AG08396 (cell line): ENCODE data around the gene ACKR2.

Source experiments
- DNase-seq: peaks from one replicate; pipeline ENCODE4 v3.0.0; 2012; ENCODE audit warnings: low spot score, mixed read lengths

Gene ACKR2

DNA sequence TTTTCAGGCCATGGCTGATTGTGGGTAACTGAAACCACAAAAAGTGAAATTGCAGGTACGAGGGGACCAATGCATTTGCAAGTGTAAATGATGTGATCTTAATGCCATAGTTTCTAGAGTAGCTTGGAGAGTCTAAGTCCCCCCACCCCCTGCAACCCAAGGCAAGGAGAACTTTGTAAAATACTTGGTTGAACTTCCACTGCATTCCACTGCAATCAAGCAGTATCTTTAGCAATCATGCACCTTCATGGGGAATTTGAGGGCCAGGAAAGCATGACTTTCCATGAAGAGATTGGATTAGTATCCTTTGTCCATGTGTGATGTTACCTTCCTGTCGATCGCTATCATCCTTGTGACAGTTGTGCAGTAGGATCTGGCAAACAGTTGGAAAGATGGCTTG is 77.8 kb downstream of the ACKR2 start:
- no peak for DNase-seq

DNA sequence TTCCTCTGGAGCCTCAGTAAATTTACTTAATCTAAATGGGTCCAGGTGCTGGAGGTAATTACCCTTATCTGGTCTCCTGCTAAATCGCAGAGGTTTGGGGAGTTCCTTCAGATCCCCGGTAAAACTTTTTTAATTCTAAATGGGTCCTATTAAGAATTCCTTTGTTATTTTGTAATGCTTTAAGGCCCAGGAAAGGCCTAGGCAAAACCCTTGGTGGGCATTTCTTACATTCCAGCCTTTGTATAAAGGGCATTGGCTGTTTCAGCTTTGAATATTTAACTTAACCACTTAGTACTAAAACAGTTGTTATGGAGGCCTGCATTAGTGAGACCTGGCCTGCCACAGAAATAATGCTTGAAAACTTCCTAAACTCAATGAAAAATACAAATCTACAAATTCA is 81.8 kb downstream of the ACKR2 start:
- DNase-seq = no peak

DNA sequence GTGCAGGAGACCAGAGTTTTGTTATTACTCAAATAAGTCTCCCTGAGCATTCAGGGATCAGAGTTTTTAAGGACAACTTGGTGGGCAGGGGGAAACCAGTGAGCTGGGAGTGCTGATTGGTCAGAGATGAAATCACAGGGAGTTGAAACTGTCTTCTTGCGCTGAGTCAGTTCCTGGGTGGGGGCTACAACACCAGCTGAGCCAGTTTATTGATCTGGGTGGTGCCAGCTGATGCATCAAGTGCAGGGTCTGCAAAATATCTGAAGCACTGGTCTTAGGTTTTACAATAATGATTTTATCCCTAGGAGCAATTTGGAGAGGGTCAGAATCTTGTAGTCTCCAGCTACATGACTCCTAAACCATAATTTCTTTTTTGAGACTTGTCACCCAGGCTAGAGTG is 82.9 kb downstream of the ACKR2 start:
- DNase-seq = no peak

GRCh38 chr3:42892807-42893206 is 83.6 kb downstream of the ACKR2 start:
- no peak for DNase-seq

GRCh38 chr3:42894698-42895579 is 85.7 kb downstream of the ACKR2 start:
- DNase-seq = no peak

GRCh38 chr3:42895580-42895868 is 86.3 kb downstream of the ACKR2 start:
- no peak for DNase-seq

DNA sequence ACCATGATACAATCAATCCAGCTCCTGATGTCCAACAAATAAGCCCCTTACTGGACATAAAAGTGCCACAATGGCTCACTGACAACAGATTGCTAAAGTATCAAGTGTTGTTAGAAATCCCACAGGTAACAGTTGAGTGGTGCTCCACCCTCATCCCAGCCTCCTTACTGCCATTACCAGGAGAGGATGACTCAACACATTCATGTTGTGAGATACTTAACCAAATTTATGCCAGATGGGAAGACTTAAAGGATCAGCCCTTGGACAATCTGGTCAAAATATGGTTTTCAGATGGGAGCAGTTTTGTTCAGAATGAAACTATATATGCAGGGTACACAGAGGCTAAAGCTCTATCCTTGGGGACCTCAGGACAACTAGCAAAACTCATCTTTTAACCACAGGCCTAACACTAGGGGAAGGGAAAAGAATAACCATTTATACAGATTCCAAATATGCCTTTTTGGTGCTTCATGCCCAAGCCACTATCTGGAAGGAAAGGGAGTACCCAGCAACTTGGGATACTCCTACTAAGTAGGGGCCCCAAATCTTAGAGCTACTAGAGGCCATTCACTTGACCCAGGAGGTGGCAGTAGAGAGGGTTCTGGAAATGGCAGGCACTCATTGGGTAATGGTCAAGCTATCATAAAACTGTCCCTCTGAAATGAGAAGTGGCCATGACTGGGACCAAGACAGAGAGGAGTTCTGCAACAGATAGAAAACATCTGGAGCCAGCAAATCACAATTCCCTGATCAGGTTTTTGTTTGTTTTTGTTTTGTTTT is 89.8 kb downstream of the ACKR2 start:
- DNase-seq = no peak

GRCh38 chr3:42900226-42901072 is 91.2 kb downstream of the ACKR2 start:
- DNase-seq = no peak

- no peak for DNase-seq
Measured at GRCh38 chr3:42901073-42901415, 91.8 kb downstream of the ACKR2 start.

GRCh38 chr3:42902257-42902656 is 93.0 kb downstream of the ACKR2 start:
- DNase-seq = no peak

DNA sequence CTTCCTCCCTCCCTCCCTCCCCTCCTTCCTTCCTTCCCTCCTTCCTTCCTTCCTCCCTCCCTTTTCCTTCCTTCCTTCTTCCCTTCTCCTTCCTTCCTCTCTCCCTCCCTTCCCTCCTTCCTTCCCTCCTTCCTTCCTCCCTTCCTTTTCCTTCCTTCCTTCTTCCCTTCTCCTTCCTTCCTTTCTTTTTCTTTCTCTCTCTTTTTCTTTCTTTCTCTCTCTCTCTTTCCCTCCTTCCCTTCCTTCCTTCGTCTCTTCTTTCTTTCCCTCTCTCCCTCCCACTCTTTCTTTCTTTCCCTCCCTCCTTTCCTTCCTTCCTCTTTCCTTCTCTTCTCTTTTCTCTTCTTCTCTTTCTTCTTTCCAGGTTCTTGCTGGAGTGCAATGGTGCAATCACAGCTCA is 94.8 kb downstream of the ACKR2 start:
- no peak for DNase-seq

DNA sequence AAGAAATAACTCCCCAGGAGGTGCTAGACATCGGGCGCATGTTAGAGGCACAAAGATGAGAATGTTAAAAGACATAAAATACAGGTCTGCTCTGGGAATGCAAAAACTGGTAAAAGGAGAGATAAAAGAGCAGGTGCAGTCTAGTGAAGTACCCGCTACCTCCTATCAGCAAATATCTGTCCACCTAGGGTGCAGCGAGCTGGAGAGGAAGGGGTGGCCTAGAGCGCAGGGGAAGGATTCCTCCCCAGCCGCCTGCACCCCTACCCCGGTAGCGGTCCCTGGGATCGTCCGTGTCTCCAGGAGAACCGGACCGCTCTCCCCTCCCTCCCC is 96.5 kb downstream of the ACKR2 start:
- no peak for DNase-seq

- peak; percentile 57 for DNase-seq
Measured at GRCh38 chr3:42906070-42906847, 97.0 kb downstream of the ACKR2 start, which contains the start of gene ZNF662. ZNF662 (plus strand) TSS chr3:42906142; CDS start chr3:42908115, 1,973 bp downstream.

- peak; percentile 49 for DNase-seq
Measured at GRCh38 chr3:42906848-42907183, 97.6 kb downstream of the ACKR2 start.

- no peak for DNase-seq
Measured at GRCh38 chr3:42908675-42909074, 99.4 kb downstream of the ACKR2 start.

DNA sequence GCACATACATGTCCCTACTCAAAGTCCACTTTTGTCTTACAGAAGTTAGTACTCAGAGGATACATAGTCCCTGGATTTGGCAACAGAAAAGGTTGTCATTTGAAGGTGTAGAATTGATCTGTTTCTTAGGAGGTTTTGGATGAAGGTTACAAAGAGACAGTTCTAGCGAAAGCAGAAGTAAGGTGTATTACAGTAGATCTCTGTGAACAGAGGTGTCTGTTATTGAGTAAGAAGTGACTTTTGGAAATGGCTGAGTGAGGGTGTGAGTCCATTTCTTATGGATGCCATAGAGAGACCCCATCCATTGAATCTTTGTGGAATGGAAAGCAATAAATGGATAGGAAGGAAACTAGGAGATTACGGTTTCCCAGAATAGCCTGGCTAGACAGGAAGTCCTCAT is 102.3 kb downstream of the ACKR2 start:
- no peak for DNase-seq

GRCh38 chr3:42914771-42915515 is 105.7 kb downstream of the ACKR2 start:
- no peak for DNase-seq
